Measurements from ENCODE around the gene EN1. TPM values are rescaled to one million over a fixed set of nuclear protein-coding genes. Genes with fewer than 3 reads are reported as not detected.

EN1 gene
- total and polyA plus RNA-seq, 3 experiments from 2014 or later, result not detected

DNA sequence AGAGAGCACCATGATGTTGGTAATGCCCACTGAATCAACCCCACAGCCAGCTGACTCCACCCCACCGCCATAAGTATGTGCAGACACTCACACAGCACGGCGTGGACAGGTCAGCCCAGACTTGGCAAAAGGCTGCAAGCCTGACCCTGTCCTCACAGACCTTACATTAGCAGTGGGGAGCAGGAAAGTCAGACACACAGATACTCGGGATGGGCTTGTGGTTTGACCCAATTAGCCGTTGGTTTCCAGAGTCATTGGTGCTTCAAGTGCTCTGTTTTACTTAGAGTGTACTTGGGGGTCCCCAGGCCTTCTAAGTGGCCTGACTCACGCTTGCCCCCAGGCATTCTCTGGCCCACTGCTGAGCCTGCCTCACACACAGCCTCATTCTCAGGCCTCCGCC lies 36.7 kb downstream of the EN1 start:
- no peak for DNase-seq
- no peaks in the 10 kb centered on the region for H3K36me3 Mint-ChIP-seq
- H3K9me3 Mint-ChIP-seq, result peaks cover 0 to 7% (median 0%) of the 10 kb centered on the region in 5 donors
- CTCF ChIA-PET, result no interaction called here
- H3K27me3 ChIP-seq (ENCODE audit: insufficient read depth, low read length, poor library complexity, severe bottlenecking), result peaks cover 3% of the 10 kb centered on the region
- no peak overlapping the region for H3K4me3 Mint-ChIP-seq
- H3K4me3 ChIP-seq (ENCODE audit: low read length), result no peak overlapping the region
- H3K36me3 ChIP-seq (ENCODE audit: insufficient read depth, low read length), result no peaks in the 10 kb centered on the region
- peaks cover 2 to 7% (median 6%) of the 10 kb centered on the region in 3 donors for H3K4me1 Mint-ChIP-seq
- no peak overlapping the region for H3K27ac Mint-ChIP-seq
- H3K9me3 ChIP-seq (ENCODE audit: low read length), result no peaks in the 10 kb centered on the region
- no peak overlapping the region for H3K27ac ChIP-seq (ENCODE audit: low read depth, low read length)
- POLR2A ChIA-PET, result no interaction called here
- H3K4me1 ChIP-seq (ENCODE audit: insufficient read depth, low read length), result no peaks in the 10 kb centered on the region
- H3K27me3 Mint-ChIP-seq, result peaks cover 46 to 65% of the 10 kb centered on the region in 2 donors

DNA sequence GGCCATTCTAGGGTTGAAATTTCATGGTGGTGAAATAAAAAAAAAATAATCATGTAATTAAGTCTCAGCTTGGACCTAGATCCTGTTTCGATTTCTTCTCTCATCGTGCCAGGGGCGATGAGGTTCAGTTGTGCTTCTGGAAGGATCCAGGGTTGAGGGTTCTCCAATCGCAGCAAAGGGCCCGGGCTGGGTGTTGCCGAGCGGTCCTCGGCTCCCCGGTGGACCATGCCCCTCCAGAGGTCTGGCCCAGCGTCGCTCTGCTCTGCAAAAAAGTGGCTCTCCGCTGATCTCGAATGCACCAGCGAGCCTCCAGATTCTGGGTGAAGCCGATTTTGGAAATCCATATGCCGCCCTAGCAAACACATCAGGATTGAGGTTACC lies 39.0 kb downstream of the EN1 start:
- POLR2A ChIA-PET, result no interaction called here
- Histone ChIP-seq H3K27me3 (ENCODE audit: insufficient read depth, low read length, poor library complexity, severe bottlenecking) (peaks cover 3% of the 10 kb centered on the region), H3K9me3 (ENCODE audit: low read length) (no peaks in the 10 kb centered on the region), H3K4me3 (ENCODE audit: low read length) (no peak overlapping the region), H3K4me1 (ENCODE audit: insufficient read depth, low read length) (no peaks in the 10 kb centered on the region), H3K36me3 (ENCODE audit: insufficient read depth, low read length) (no peaks in the 10 kb centered on the region), H3K27ac (ENCODE audit: low read depth, low read length) (no peak overlapping the region)
- H3K27me3 Mint-ChIP-seq, result peaks cover 38 to 57% of the 10 kb centered on the region in 2 donors
- H3K4me3 Mint-ChIP-seq, result peak overlapping the region in 1 of 7 donors; percentile 6
- DNase-seq, result no peak
- H3K36me3 Mint-ChIP-seq, result no peaks in the 10 kb centered on the region
- CTCF ChIA-PET, result no interaction called here
- no peak overlapping the region for H3K27ac Mint-ChIP-seq
- peaks cover 2 to 7% (median 6%) of the 10 kb centered on the region in 3 donors for H3K4me1 Mint-ChIP-seq
- peaks cover 0 to 7% (median 0%) of the 10 kb centered on the region in 5 donors for H3K9me3 Mint-ChIP-seq

DNA sequence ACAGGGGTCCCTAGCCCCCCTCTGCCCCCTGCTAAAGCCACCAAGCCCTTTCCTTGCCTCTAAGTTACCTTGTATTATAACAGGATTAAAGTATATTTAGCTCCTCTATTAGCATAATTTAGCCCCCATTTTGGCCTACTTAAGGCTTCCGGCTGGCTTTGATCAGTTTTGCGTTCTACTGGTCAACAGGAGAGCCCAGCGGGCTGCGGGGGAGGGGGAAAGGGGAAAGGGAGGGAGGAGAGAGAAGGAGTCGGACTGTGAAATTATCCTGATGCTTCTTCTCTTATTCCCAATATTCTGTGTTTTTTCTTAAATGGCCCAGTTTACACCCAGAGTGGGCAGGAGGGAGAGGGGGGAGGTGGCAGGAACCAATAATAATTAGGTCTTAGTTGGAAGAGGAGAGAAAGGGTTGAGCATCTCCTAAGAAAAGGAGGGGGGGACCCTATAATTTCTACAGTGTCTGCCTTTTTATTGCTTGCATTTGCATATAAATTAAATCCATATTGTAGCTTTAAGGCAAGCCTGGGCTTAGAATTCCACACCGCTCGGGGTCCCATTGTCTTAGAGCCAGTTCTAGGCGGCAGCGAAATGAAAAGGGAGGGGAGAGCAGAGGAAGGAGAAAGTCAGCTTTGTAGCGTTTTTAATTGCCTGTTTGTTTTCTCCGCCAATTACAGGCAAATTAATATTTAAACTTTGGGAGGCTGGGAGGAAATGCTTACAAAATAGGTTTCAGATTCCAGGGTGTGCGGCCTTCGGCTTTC lies 39.6 kb downstream of the EN1 start:
- Mint-ChIP-seq H3K27ac (no peak overlapping the region), H3K27me3 (peaks cover 34 to 56% of the 10 kb centered on the region in 2 donors), H3K36me3 (no peaks in the 10 kb centered on the region), H3K9me3 (peaks cover 0 to 7% (median 0%) of the 10 kb centered on the region in 5 donors), H3K4me1 (peaks cover 2 to 7% (median 6%) of the 10 kb centered on the region in 3 donors), H3K4me3 (no peak overlapping the region)
- Histone ChIP-seq H3K4me3 (ENCODE audit: low read length) (no peak overlapping the region), H3K27ac (ENCODE audit: low read depth, low read length) (no peak overlapping the region), H3K27me3 (ENCODE audit: insufficient read depth, low read length, poor library complexity, severe bottlenecking) (peaks cover 3% of the 10 kb centered on the region), H3K4me1 (ENCODE audit: insufficient read depth, low read length) (no peaks in the 10 kb centered on the region), H3K9me3 (ENCODE audit: low read length) (no peaks in the 10 kb centered on the region), H3K36me3 (ENCODE audit: insufficient read depth, low read length) (no peaks in the 10 kb centered on the region)
- DNase-seq, result no peak
- ChIA-PET POLR2A (no interaction called here), CTCF (no interaction called here)

DNA sequence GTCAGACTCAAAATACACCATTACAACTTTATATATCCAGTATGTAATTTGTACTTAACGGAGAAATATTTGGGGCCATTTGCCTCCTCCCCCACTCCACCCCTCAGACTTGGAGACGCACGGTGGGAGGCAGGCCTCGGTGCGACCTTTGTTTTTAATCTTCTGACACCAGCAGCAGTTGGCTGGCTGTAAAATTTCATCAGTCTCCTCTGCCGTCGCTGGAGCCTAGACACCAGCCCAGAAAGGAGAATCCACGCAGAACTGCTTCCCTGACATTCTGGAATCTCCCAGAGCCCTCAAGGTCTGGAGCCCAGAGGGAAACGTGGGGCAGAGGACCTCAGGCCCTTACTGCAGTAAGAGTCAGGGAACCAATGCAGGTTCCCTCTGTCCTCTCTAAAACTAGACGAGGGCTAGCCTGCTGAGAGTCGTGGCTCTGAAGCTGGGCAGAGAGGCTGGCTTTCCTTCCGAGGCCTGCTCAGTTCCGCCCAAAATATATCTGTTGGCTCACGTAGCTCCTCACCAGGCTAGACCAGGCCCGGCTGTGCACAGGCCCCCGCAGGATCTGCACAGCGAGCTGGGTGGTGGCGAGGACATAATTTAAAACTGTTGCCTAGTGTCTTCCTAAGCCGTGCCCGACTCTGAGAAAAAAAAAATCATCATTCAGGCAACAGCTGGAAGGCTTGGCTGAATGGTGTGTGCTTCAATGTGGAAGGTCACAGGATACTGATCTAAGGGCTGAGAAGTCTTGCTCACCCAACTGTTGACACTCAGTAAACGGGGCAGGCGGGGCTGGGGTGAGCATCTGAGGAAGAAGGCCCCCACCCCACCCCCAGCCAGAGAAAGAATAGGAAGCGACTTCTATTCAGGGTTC lies 40.4 kb downstream of the EN1 start:
- no peak overlapping the region for H3K27ac Mint-ChIP-seq
- peaks cover 2 to 7% (median 6%) of the 10 kb centered on the region in 3 donors for H3K4me1 Mint-ChIP-seq
- Histone ChIP-seq H3K4me1 (ENCODE audit: insufficient read depth, low read length) (no peaks in the 10 kb centered on the region), H3K27ac (ENCODE audit: low read depth, low read length) (no peak overlapping the region), H3K36me3 (ENCODE audit: insufficient read depth, low read length) (no peaks in the 10 kb centered on the region), H3K4me3 (ENCODE audit: low read length) (no peak overlapping the region), H3K9me3 (ENCODE audit: low read length) (no peaks in the 10 kb centered on the region), H3K27me3 (ENCODE audit: insufficient read depth, low read length, poor library complexity, severe bottlenecking) (no peaks in the 10 kb centered on the region)
- no peak for DNase-seq
- ChIA-PET CTCF (no interaction called here), POLR2A (no interaction called here)
- H3K9me3 Mint-ChIP-seq, result peaks cover 0 to 7% (median 0%) of the 10 kb centered on the region in 5 donors
- peaks cover 34 to 50% of the 10 kb centered on the region in 2 donors for H3K27me3 Mint-ChIP-seq
- no peaks in the 10 kb centered on the region for H3K36me3 Mint-ChIP-seq
- H3K4me3 Mint-ChIP-seq, result no peak overlapping the region

DNA sequence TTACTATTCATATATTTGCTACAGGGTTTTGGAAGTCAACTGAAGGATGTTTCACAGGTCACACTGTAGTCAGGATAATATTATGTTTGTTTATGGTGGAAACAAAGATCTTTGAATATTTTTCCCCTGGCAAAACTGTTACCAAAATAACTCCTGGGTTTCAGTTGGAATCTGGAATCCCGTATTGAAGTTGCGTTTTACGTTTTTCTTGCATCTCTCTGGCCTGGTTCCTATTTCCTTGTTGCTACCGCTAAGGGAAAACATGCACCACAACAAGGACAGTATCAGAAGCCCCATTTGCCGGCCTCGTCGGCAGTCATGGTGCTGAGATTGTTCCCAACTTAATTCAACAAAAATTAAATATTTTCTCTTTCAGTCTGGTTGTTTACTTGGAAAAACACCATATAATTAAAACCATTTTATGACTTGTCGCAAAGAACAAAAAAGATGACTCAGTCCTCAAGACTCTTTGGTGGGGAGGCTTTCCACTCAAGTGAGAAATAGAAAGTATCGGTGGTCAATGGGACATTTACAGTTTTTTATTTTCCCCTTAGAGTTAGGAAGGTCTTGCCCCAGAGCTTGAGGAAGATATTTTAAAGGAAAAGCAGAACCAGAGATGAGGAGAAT lies 42.3 kb downstream of the EN1 start:
- no peaks in the 10 kb centered on the region for H3K36me3 Mint-ChIP-seq
- Histone ChIP-seq H3K27ac (ENCODE audit: low read depth, low read length) (no peak overlapping the region), H3K4me1 (ENCODE audit: insufficient read depth, low read length) (no peaks in the 10 kb centered on the region), H3K9me3 (ENCODE audit: low read length) (no peaks in the 10 kb centered on the region), H3K4me3 (ENCODE audit: low read length) (no peak overlapping the region), H3K36me3 (ENCODE audit: insufficient read depth, low read length) (no peaks in the 10 kb centered on the region), H3K27me3 (ENCODE audit: insufficient read depth, low read length, poor library complexity, severe bottlenecking) (no peaks in the 10 kb centered on the region)
- DNase-seq, result no peak
- H3K4me3 Mint-ChIP-seq, result no peak overlapping the region
- no peak overlapping the region for H3K27ac Mint-ChIP-seq
- H3K27me3 Mint-ChIP-seq, result peaks cover 26 to 41% of the 10 kb centered on the region in 2 donors
- ChIA-PET POLR2A (no interaction called here), CTCF (no interaction called here)
- H3K9me3 Mint-ChIP-seq, result peaks cover 0 to 7% (median 0%) of the 10 kb centered on the region in 5 donors
- peaks cover 2 to 7% (median 6%) of the 10 kb centered on the region in 3 donors for H3K4me1 Mint-ChIP-seq

DNA sequence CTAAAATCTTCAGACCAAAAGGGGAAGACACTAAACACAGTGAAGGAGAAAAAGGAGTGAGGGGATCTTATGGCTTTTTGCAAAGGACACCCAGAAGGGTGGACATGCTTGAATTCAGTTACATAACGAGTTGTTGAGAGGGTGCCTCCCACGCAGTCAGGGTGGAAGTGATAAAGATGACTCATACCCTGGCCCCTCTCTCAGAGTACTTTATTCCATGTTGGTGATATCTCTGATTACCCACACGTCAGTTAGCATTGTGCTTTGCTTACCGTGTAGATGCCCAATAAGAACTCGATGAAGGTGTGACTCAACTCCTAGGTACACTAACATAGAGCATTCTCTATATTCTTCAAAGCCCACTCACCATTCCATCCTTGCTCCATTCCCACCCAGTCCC lies 44.4 kb downstream of the EN1 start:
- Histone ChIP-seq H3K4me3 (ENCODE audit: low read length) (no peak overlapping the region), H3K27me3 (ENCODE audit: insufficient read depth, low read length, poor library complexity, severe bottlenecking) (no peaks in the 10 kb centered on the region), H3K36me3 (ENCODE audit: insufficient read depth, low read length) (no peaks in the 10 kb centered on the region), H3K27ac (ENCODE audit: low read depth, low read length) (no peak overlapping the region), H3K4me1 (ENCODE audit: insufficient read depth, low read length) (no peaks in the 10 kb centered on the region), H3K9me3 (ENCODE audit: low read length) (no peaks in the 10 kb centered on the region)
- Mint-ChIP-seq H3K9me3 (peaks cover 0 to 7% (median 0%) of the 10 kb centered on the region in 5 donors), H3K27me3 (peaks cover 18 to 25% of the 10 kb centered on the region in 2 donors), H3K36me3 (no peaks in the 10 kb centered on the region), H3K4me3 (no peak overlapping the region), H3K27ac (no peak overlapping the region), H3K4me1 (peaks cover under 1 to 2% (median 2%) of the 10 kb centered on the region in 3 donors)
- ChIA-PET CTCF (no interaction called here), POLR2A (no interaction called here)
- no peak for DNase-seq

DNA sequence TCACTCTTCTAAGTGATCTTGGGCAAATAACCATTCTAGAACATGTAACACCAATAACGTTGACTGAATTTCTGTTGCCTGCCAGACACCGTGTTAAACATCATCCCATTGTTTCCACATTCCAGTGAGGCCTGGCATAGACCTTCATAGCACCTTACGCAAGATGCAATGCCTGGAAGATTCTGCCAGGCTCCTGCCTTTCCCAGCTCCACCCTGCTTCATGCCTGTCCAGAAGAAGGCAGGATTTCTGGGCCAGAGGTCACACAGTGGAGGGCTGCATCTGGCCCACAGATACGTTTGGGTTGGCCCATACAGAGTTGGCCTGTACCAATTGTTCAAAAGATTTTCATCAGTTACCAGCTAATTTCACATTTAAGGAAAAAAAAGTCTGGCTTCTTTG lies 46.3 kb downstream of the EN1 start:
- CTCF ChIA-PET, result no interaction called here

DNA sequence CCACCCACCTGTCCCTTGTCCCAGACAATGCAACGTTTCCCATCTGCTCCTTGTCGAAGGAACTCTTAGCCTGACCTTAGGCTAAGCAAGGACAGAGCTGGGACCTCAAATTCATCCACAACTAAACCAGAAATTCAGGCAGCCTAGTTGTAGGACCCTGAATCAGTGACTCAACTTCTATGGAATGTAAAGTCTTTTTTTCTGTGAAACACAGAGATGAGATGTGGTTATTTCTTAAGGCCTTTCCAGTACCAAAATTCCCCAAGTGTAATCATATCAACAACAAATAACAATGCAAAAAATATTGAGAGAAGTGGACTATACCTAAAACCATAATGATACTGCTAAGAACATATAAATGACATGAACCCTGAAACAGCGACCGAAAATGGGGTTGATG lies 46.7 kb downstream of the EN1 start:
- Histone ChIP-seq H3K27me3 (ENCODE audit: insufficient read depth, low read length, poor library complexity, severe bottlenecking) (no peaks in the 10 kb centered on the region), H3K9me3 (ENCODE audit: low read length) (no peaks in the 10 kb centered on the region), H3K27ac (ENCODE audit: low read depth, low read length) (no peak overlapping the region), H3K36me3 (ENCODE audit: insufficient read depth, low read length) (no peaks in the 10 kb centered on the region), H3K4me1 (ENCODE audit: insufficient read depth, low read length) (no peaks in the 10 kb centered on the region), H3K4me3 (ENCODE audit: low read length) (no peak overlapping the region)
- H3K4me3 Mint-ChIP-seq, result no peak overlapping the region
- H3K27ac Mint-ChIP-seq, result no peak overlapping the region
- no peaks in the 10 kb centered on the region for H3K36me3 Mint-ChIP-seq
- ChIA-PET CTCF (no interaction called here), POLR2A (no interaction called here)
- peaks cover 0 to 4% (median 0%) of the 10 kb centered on the region in 5 donors for H3K9me3 Mint-ChIP-seq
- H3K4me1 Mint-ChIP-seq, result no peaks in the 10 kb centered on the region
- peaks cover 6 to 21% of the 10 kb centered on the region in 2 donors for H3K27me3 Mint-ChIP-seq
- DNase-seq, result no peak

More for the DNA sequence above, 46.3 kb downstream of the EN1 start:
- Mint-ChIP-seq H3K27ac (no peak overlapping the region), H3K27me3 (peaks cover 7 to 21% of the 10 kb centered on the region in 2 donors), H3K9me3 (peaks cover 0 to 4% (median 0%) of the 10 kb centered on the region in 5 donors), H3K4me1 (no peaks in the 10 kb centered on the region), H3K4me3 (no peak overlapping the region), H3K36me3 (no peaks in the 10 kb centered on the region)
- POLR2A ChIA-PET, result no interaction called here
- no peaks in the 10 kb centered on the region for H3K9me3 ChIP-seq (ENCODE audit: low read length)
- H3K27me3 ChIP-seq (ENCODE audit: insufficient read depth, low read length, poor library complexity, severe bottlenecking), result no peaks in the 10 kb centered on the region
- H3K27ac ChIP-seq (ENCODE audit: low read depth, low read length), result no peak overlapping the region
- no peak overlapping the region for H3K4me3 ChIP-seq (ENCODE audit: low read length)
- no peaks in the 10 kb centered on the region for H3K4me1 ChIP-seq (ENCODE audit: insufficient read depth, low read length)
- H3K36me3 ChIP-seq (ENCODE audit: insufficient read depth, low read length), result no peaks in the 10 kb centered on the region
- DNase-seq, result no peak
